GM06990 (cell line): ENCODE data around the gene HID1.

Source experiments
- DNase-seq: peaks from one replicate; pipeline ENCODE4 v3.0.0-alpha.2; 2011; ENCODE audit not compliant: insufficient read length; ENCODE audit errors: extremely low read depth
- H3K27me3 ChIP-seq: replicated peaks from 2 replicates; pipeline ENCODE4 v1.6.0; 2011; ENCODE audit warnings: low read length; ENCODE audit not compliant: control insufficient read depth, insufficient read depth
- H3K36me3 ChIP-seq: 2 replicates; pipeline ENCODE4 v1.5.1; 2011; ENCODE audit warnings: low read length; ENCODE audit not compliant: control insufficient read depth, insufficient read depth
- H3K4me3 ChIP-seq: replicated peaks from 2 replicates; pipeline ENCODE4 v1.5.1; 2011; ENCODE audit warnings: low read depth, mild to moderate bottlenecking, control low read depth, low read length
- TF ChIP-seq, protein P1 (sequence below): IDR thresholded peaks from 2 replicates; pipeline ENCODE4 v1.5.1; 2011; ENCODE audit warnings: low read length, control low read depth, mild to moderate bottlenecking, inconsistent platforms; ENCODE audit not compliant: insufficient read depth, poor library complexity, severe bottlenecking

Gene HID1

DNA sequence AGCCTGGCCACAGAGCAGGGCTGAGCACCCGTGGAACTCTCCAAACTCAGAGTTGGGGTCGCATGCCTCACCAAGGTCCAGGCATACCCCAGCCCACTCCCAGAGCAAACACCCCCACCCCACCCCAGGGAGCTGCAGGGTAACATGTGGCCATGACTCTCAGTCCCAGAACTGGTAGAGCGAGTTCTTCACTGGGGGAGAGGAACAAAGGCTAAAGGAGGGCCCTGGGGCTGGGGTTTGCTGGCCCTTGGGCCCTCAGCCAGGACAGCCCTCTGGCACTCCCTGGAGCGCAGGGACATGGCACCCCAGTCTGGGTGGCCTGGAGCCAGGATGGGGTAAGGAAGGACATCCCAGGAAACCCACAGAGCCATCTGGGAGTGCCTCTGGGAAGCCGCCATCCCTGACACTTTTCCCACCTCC is 4.2 kb downstream of the HID1 start:
- DNase-seq: no peak
- TF ChIP-seq, protein P1, sequence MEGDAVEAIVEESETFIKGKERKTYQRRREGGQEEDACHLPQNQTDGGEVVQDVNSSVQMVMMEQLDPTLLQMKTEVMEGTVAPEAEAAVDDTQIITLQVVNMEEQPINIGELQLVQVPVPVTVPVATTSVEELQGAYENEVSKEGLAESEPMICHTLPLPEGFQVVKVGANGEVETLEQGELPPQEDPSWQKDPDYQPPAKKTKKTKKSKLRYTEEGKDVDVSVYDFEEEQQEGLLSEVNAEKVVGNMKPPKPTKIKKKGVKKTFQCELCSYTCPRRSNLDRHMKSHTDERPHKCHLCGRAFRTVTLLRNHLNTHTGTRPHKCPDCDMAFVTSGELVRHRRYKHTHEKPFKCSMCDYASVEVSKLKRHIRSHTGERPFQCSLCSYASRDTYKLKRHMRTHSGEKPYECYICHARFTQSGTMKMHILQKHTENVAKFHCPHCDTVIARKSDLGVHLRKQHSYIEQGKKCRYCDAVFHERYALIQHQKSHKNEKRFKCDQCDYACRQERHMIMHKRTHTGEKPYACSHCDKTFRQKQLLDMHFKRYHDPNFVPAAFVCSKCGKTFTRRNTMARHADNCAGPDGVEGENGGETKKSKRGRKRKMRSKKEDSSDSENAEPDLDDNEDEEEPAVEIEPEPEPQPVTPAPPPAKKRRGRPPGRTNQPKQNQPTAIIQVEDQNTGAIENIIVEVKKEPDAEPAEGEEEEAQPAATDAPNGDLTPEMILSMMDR: no peak
- H3K4me3 ChIP-seq: no peak overlapping the region

DNA sequence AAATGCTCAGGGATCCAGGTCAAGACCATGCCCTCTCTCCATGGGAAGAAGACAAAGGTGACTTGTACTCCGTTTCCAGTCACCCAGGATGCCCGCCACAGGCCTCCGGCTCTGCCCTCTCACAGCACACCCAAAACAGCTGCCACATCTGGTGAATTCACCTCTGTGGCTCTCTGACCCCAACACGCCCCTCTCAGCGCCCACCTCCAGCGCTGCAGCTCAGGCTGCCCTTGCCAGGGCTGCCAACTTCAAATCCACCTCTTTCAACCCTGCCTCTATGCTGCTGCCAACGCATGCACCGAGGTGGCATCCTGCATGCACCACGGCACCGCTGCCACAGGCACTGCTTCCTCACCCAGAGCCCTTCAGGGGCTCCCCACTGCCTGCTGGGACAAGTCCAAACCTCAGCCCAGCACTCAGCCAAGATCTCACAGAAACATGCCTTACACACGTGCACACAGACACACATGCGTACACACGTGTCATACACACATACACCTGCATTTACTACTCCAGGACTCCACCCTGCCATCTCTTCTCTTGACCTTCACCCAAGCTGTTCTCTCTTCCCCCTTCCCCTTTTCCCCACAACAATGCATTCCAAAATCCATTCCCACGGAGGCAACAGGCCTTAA is 7.5 kb downstream of the HID1 start:
- TF ChIP-seq, protein P1: no peak

More for the DNA sequence above, 4.2 kb downstream of the HID1 start:
- Histone ChIP-seq H3K36me3 (no peaks in the 10 kb centered on the region), H3K27me3 (peaks cover 4% of the 10 kb centered on the region)

DNA sequence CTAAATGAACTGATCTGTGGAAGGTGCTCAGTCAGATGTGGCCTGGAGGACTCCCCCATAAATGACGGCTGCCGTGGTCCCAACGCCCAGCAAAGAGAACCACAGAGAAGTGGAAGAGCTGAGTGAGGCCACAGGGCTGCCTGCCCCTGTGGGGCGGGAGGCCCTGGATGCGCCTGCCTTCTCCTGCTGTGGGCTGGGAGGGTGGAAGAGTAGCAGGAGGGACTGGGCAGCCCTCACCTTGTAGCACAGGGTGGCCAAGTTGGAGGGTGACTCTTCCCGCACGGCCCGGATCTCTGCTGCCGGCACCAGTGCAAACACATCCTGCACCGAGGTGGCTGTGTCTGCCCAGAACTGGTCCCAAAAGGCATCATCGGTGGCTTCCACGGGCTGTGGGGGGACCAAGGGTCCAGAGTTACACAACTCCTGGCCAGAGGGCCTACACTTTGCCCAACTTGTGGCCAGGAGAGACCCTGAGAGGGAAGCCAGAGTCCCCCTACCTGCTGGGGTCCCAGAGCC is 8.3 kb downstream of the HID1 start:
- H3K36me3 ChIP-seq: no peaks in the 10 kb centered on the region
- TF ChIP-seq, protein P1: no peak
- H3K27me3 ChIP-seq: no peaks in the 10 kb centered on the region
- H3K4me3 ChIP-seq: no peak overlapping the region
- no peak for DNase-seq

More for the DNA sequence above, 7.5 kb downstream of the HID1 start:
- Histone ChIP-seq H3K36me3 (no peaks in the 10 kb centered on the region), H3K4me3 (no peak overlapping the region), H3K27me3 (no peaks in the 10 kb centered on the region)
- no peak for DNase-seq

DNA sequence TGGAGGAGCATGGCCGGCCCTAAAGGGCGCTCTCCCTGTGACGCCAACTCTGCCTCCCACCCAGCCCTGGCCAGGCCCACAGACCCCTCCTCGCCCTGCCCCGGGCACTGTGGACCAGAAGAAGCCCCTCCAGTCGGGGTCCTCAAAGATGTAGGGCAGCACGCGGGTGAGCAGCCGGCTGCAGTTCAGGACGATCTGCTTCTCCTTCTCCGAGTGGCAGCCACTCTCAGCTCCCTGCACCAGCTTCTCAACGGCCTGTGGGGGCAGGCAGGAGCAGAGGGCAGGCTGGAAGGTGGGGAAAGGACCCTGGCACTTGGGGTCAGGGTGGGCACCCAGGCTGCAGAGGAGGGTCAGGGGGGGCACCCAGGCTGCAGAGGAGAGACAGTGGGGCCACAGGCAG is 8.9 kb downstream of the HID1 start:
- H3K4me3 ChIP-seq: no peak overlapping the region
- TF ChIP-seq, protein P1: no peak
- H3K36me3 ChIP-seq: no peaks in the 10 kb centered on the region
- no peaks in the 10 kb centered on the region for H3K27me3 ChIP-seq
- DNase-seq: no peak

DNA sequence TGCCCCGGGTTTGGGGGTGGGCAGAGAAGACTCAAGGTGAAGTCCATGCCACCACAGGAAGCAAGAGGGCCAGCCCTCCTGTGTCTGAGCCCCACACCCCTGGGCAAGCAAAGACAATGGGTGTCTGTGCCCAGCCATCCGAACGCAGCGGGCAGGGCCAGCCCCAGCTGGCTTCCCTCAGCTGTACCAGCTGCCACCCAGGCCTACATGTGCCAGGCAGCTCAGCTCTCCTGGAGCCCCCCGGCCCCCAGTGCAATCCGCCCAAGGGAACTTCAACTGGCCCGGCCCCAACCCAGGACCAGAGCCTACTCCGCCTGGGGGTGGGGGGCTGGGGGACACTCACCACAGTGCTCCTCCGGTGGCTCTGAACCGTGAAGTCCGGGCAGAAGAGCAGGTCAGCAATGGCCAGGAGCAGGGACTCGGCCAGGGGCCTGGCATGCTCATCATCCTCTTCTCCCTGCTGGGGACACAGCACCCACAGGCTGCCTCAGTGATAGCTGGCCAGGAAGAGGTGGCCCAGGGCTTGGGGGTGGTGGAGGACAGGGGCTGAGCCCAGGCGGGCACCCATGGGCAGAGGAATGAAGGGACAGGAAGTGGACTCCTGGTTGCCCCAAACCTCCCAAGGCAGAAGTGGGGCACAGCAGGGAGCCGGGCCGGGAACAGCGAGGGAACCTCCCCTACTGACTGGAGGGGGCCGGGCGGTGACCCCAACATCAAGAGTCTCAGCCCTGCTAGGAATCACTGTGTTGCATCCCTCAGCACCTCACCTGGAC is 9.8 kb downstream of the HID1 start:
- Histone ChIP-seq H3K27me3 (no peaks in the 10 kb centered on the region), H3K4me3 (no peak overlapping the region), H3K36me3 (no peaks in the 10 kb centered on the region)
- TF ChIP-seq, protein P1: no peak
- DNase-seq: no peak
